ENCODE data around the gene VPS11. TPM values are rescaled to one million over a fixed set of nuclear protein-coding genes. Genes with fewer than 3 reads are reported as not detected.
A peak's percentile ranks its signal among the peaks of the same experiment; 100 is the strongest.
"Not testable (repeated sequence)": the region's sequence is repeated elsewhere in the genome, so short reads cannot be mapped to it uniquely, and the experiment has no call there.

The VPS11 gene
- total and polyA plus RNA-seq, 2 donors from 2014 or later: 40.0 to 40.8 TPM

GRCh38 chr11:119030029-119030328 is 37.6 kb upstream of the VPS11 start:
- FAIRE-seq: no peak
- intact Hi-C loops (cut with DNase I): no loop called here

GRCh38 chr11:119030329-119031047 is 37.1 kb upstream of the VPS11 start, which contains the start of gene SLC37A4:
SLC37A4 (minus strand) TSS chr11:119030877.
- no peaks in the 10 kb centered on the region for H3K9me3 ChIP-seq (ENCODE audit: control insufficient read depth in 2 of 3, insufficient read depth in 1 of 3, low read length in 3 of 3)
- peak within 1 kb of the TSS; percentile 40 to 89 (median 61) for H3K9ac ChIP-seq (ENCODE audit: low read length in 3 of 3)
- H3K36me3 ChIP-seq (ENCODE audit: control insufficient read depth in 2 of 3, insufficient read depth in 3 of 3, low read length in 3 of 3): peaks cover 0 to 17% (median 12%) of the 10 kb centered on the region in 3 donors
- intact Hi-C loops (cut with DNase I): no loop called here
- peak within 1 kb of the TSS; percentile 77 to 91 (median 84) for H3K4me3 ChIP-seq (ENCODE audit: low read length in 3 of 3)
- H3K27ac ChIP-seq (ENCODE audit: low read depth in 2 of 2, low read length in 2 of 2): peak within 1 kb of the TSS; percentile 94 to 95
- peaks cover 5 to 26% (median 20%) of the 10 kb centered on the region in 3 donors for H3K4me1 ChIP-seq (ENCODE audit: control insufficient read depth in 2 of 3, insufficient read depth in 2 of 3, low read depth in 1 of 3, low read length in 3 of 3)
- DNase-seq (peak; percentile 98 to 99 (median 99)), FAIRE-seq (peak; percentile 47)
- TF ChIP-seq CTCF (IDR thresholded peaks at IDR 0.05; ENCODE audit: borderline replicate concordance, extremely low read depth, insufficient read depth): peak; percentile 91
- H3K27me3 ChIP-seq (ENCODE audit: control insufficient read depth, insufficient read depth, low read length): no peaks in the 10 kb centered on the region

More at GRCh38 chr11:119030029-119030328, 37.6 kb upstream of the VPS11 start:
- H3K27ac ChIP-seq (ENCODE audit: low read depth in 2 of 2, low read length in 2 of 2): peak overlapping the region; percentile 94 to 95
- H3K9ac ChIP-seq (ENCODE audit: low read length in 3 of 3): peak overlapping the region; percentile 26 to 89 (median 43)
- DNase-seq: no peak
- H3K4me1 ChIP-seq (ENCODE audit: control insufficient read depth in 2 of 3, insufficient read depth in 2 of 3, low read depth in 1 of 3, low read length in 3 of 3): peaks cover 5 to 28% (median 25%) of the 10 kb centered on the region in 3 donors
- H3K36me3 ChIP-seq (ENCODE audit: control insufficient read depth in 2 of 3, insufficient read depth in 3 of 3, low read length in 3 of 3): peaks cover 2 to 22% (median 14%) of the 10 kb centered on the region in 3 donors
- H3K9me3 ChIP-seq (ENCODE audit: control insufficient read depth in 2 of 3, insufficient read depth in 1 of 3, low read length in 3 of 3): no peaks in the 10 kb centered on the region
- H3K27me3 ChIP-seq (ENCODE audit: control insufficient read depth, insufficient read depth, low read length): no peaks in the 10 kb centered on the region
- H3K4me3 ChIP-seq (ENCODE audit: low read length in 3 of 3): peak overlapping the region; percentile 77 to 91 (median 84)
- no peak for TF ChIP-seq CTCF (IDR thresholded peaks at IDR 0.05; ENCODE audit: borderline replicate concordance, extremely low read depth, insufficient read depth)

GRCh38 chr11:119031912-119032280 is 35.7 kb upstream of the VPS11 start:
- no peak overlapping the region for H3K9ac ChIP-seq (ENCODE audit: low read length in 3 of 3)
- FAIRE-seq (no peak), DNase-seq (no peak)
- no peaks in the 10 kb centered on the region for H3K27me3 ChIP-seq (ENCODE audit: control insufficient read depth, insufficient read depth, low read length)
- TF ChIP-seq CTCF (IDR thresholded peaks at IDR 0.05; ENCODE audit: borderline replicate concordance, extremely low read depth, insufficient read depth): no peak
- H3K4me3 ChIP-seq (ENCODE audit: low read length in 3 of 3): no peak overlapping the region
- H3K36me3 ChIP-seq (ENCODE audit: control insufficient read depth in 2 of 3, insufficient read depth in 3 of 3, low read length in 3 of 3): peaks cover 0 to 11% (median 8%) of the 10 kb centered on the region in 3 donors
- H3K9me3 ChIP-seq (ENCODE audit: control insufficient read depth in 2 of 3, insufficient read depth in 1 of 3, low read length in 3 of 3): no peaks in the 10 kb centered on the region
- no peak overlapping the region for H3K27ac ChIP-seq (ENCODE audit: low read depth in 2 of 2, low read length in 2 of 2)
- H3K4me1 ChIP-seq (ENCODE audit: control insufficient read depth in 2 of 3, insufficient read depth in 2 of 3, low read depth in 1 of 3, low read length in 3 of 3): peaks cover 5 to 24% (median 15%) of the 10 kb centered on the region in 3 donors
- intact Hi-C loops (cut with DNase I): no loop called here

- H3K4me3 ChIP-seq (ENCODE audit: low read length in 3 of 3); H3K36me3 ChIP-seq (ENCODE audit: control insufficient read depth in 2 of 3, insufficient read depth in 3 of 3, low read length in 3 of 3); intact Hi-C loops (cut with DNase I); DNase-seq; H3K9ac ChIP-seq (ENCODE audit: low read length in 3 of 3); H3K27me3 ChIP-seq (ENCODE audit: control insufficient read depth, insufficient read depth, low read length); H3K27ac ChIP-seq (ENCODE audit: low read depth in 2 of 2, low read length in 2 of 2); H3K9me3 ChIP-seq (ENCODE audit: control insufficient read depth in 2 of 3, insufficient read depth in 1 of 3, low read length in 3 of 3); FAIRE-seq: not testable (repeated sequence)
- H3K4me1 ChIP-seq (ENCODE audit: control insufficient read depth in 2 of 3, insufficient read depth in 2 of 3, low read depth in 1 of 3, low read length in 3 of 3): peaks cover 5 to 14% (median 9%) of the 10 kb centered on the region in 3 donors
Observed at GRCh38 chr11:119033421-119033820, 34.2 kb upstream of the VPS11 start.

Data from kidney (tissue), 14 donors.